Measurements from ENCODE around the gene RAP1A. TPM values are rescaled to one million over a fixed set of nuclear protein-coding genes. Genes with fewer than 3 reads are reported as not detected.

Gene RAP1A
- total and polyA plus RNA-seq, 4 donors, result 14.2 to 31.4 (median 25.8) TPM

- WGBS, result 97% methylated on average over 2 of the region's 2 CpGs
- no peak for TF ChIP-seq EGR1 (IDR thresholded peaks at IDR 0.05; ENCODE audit: low read depth in 2 of 2)
- no peak for TF ChIP-seq REST (IDR thresholded peaks at IDR 0.05)
- no peak for TF ChIP-seq SP1 (IDR thresholded peaks at IDR 0.05)
- TF ChIP-seq TAF1 (conservative IDR thresholded peaks at IDR 0.05), result no peak
- no peak for TF ChIP-seq YY1 (IDR thresholded peaks at IDR 0.05)
- no peak for TF ChIP-seq MAX (IDR thresholded peaks at IDR 0.05)
- TF ChIP-seq HNF4G (IDR thresholded peaks at IDR 0.05), result no peak
- TF ChIP-seq NR2F2 (IDR thresholded peaks at IDR 0.05), result no peak
- DNase-seq (ENCODE audit: low spot score), result no peak
These were observed 97.9 kb downstream of the RAP1A start for GRCh38 chr1:111717450-111717849.

GRCh38 chr1:111719135-111719534 lies 99.5 kb downstream of the RAP1A start:
- Histone ChIP-seq H3K4me1 (ENCODE audit: control insufficient read depth in 4 of 4, insufficient read depth in 4 of 4, low read length in 3 of 4) (no peaks in the 10 kb centered on the region), H3K9ac (ENCODE audit: low read depth in 1 of 2, low read length in 2 of 2) (no peak overlapping the region), H3K4me3 (ENCODE audit: low read depth in 1 of 3, low read length in 3 of 3) (no peak overlapping the region), H3K9me3 (ENCODE audit: control insufficient read depth in 4 of 4, low read length in 3 of 4) (no peaks in the 10 kb centered on the region), H3K27me3 (ENCODE audit: control insufficient read depth in 4 of 4, insufficient read depth in 4 of 4, low read length in 3 of 4) (no peaks in the 10 kb centered on the region), H3K36me3 (ENCODE audit: control insufficient read depth in 4 of 4, insufficient read depth in 3 of 4, low read depth in 1 of 4, low read length in 3 of 4) (no peaks in the 10 kb centered on the region), H3K27ac (ENCODE audit: low read depth in 1 of 2, low read length in 2 of 2) (no peak overlapping the region)
- no peak for DNase-seq (ENCODE audit: low spot score)
- no peak for TF ChIP-seq GABPA (IDR thresholded peaks at IDR 0.05 in 1 of 2, conservative IDR thresholded peaks at IDR 0.05 in 1 of 2)
- TF ChIP-seq SP1 (IDR thresholded peaks at IDR 0.05), result no peak
- TF ChIP-seq YY1 (IDR thresholded peaks at IDR 0.05), result no peak
- no peak for TF ChIP-seq RXRA (IDR thresholded peaks at IDR 0.05)
- TF ChIP-seq REST (IDR thresholded peaks at IDR 0.05), result no peak
- TF ChIP-seq TAF1 (conservative IDR thresholded peaks at IDR 0.05), result no peak
- no peak for TF ChIP-seq NR2F2 (IDR thresholded peaks at IDR 0.05)
- no peak for TF ChIP-seq FOXA1 (IDR thresholded peaks at IDR 0.05)
- no peak for TF ChIP-seq FOXA2 (IDR thresholded peaks at IDR 0.05)
- no peak for TF ChIP-seq MAX (IDR thresholded peaks at IDR 0.05)
- TF ChIP-seq HNF4G (IDR thresholded peaks at IDR 0.05), result no peak
- TF ChIP-seq JUND (IDR thresholded peaks at IDR 0.05), result no peak
- TF ChIP-seq ATF3 (IDR thresholded peaks at IDR 0.05), result no peak
- TF ChIP-seq HNF4A (conservative IDR thresholded peaks at IDR 0.05), result no peak
- TF ChIP-seq RAD21 (IDR thresholded peaks at IDR 0.05), result no peak
- no peak for TF ChIP-seq EGR1 (IDR thresholded peaks at IDR 0.05; ENCODE audit: low read depth in 2 of 2)
- no peak for TF ChIP-seq ZBTB33 (IDR thresholded peaks at IDR 0.05)
- 96% methylated on average over 5 of the region's 5 CpGs for WGBS

More at GRCh38 chr1:111717450-111717849, 97.9 kb downstream of the RAP1A start:
- Histone ChIP-seq H3K27ac (ENCODE audit: low read depth in 1 of 2, low read length in 2 of 2) (no peak overlapping the region), H3K4me1 (ENCODE audit: control insufficient read depth in 4 of 4, insufficient read depth in 4 of 4, low read length in 3 of 4) (no peaks in the 10 kb centered on the region), H3K27me3 (ENCODE audit: control insufficient read depth in 4 of 4, insufficient read depth in 4 of 4, low read length in 3 of 4) (no peaks in the 10 kb centered on the region), H3K4me3 (ENCODE audit: low read depth in 1 of 3, low read length in 3 of 3) (no peak overlapping the region), H3K9ac (ENCODE audit: low read depth in 1 of 2, low read length in 2 of 2) (no peak overlapping the region), H3K36me3 (ENCODE audit: control insufficient read depth in 4 of 4, insufficient read depth in 3 of 4, low read depth in 1 of 4, low read length in 3 of 4) (no peaks in the 10 kb centered on the region), H3K9me3 (ENCODE audit: control insufficient read depth in 4 of 4, low read length in 3 of 4) (no peaks in the 10 kb centered on the region)

All from liver (tissue), 9 donors.